Measurements from ENCODE around the gene C16orf86. TPM values are rescaled to one million over a fixed set of nuclear protein-coding genes. Genes with fewer than 3 reads are reported as not detected.

The C16orf86 gene
- total RNA-seq, 1 experiment from 2014 or later, result 0.79 TPM

- ChIA-PET CTCF (interaction anchor here (1.1 to 2.0 kb wide), 4 partner anchors 9 to 142 kb away, joined by 3 to 13 read pairs (median 5); no protein-coding TSS in a partner anchor), RAD21 (ENCODE audit: low non-redundant PET in 1 of 2, low total read pairs in 2 of 2, uncharacterized antibody in 2 of 2, unreplicated experiment in 2 of 2) (no interaction called here), POLR2A (no interaction called here)
- H3K27ac ChIP-seq (ENCODE audit: low read depth, low read length), result peak overlapping the region; percentile 12; the same call in 1 of the 2 replicates
- BruUV-seq (replicated peaks), result no TSS peak
- no peaks in the 10 kb centered on the region for H3K36me3 ChIP-seq (ENCODE audit: control insufficient read depth in 1 of 2, insufficient read depth in 2 of 2, low read length in 2 of 2)
- no peaks in the 10 kb centered on the region for H3K9me2 ChIP-seq (ENCODE audit: insufficient read depth)
- no peaks in the 10 kb centered on the region for H4K20me1 ChIP-seq (ENCODE audit: insufficient read depth)
- H3K27me3 ChIP-seq (ENCODE audit: insufficient read depth, low read length), result no peaks in the 10 kb centered on the region
- H3K9me3 ChIP-seq (ENCODE audit: control insufficient read depth in 1 of 2, insufficient read depth in 1 of 2, low read depth in 1 of 2, low read length in 2 of 2), result no peaks in the 10 kb centered on the region
- DNase-seq (ENCODE audit: low read depth, low spot score), result peak; percentile 15
- intact Hi-C loops (cut with micrococcal nuclease), result loop anchor here (10.0 kb wide), 1 partner anchor 709 kb away; no protein-coding TSS in a partner anchor
- H3K79me2 ChIP-seq (ENCODE audit: insufficient read depth, low read length), result peaks cover 20% of the 10 kb centered on the region; the same call in 1 of the 2 replicates
- no peak overlapping the region for H3K9ac ChIP-seq (ENCODE audit: low read length)
- H3K4me2 ChIP-seq (ENCODE audit: low read length), result no peak overlapping the region
- ATAC-seq, result no peak
- no peak overlapping the region for H3K4me3 ChIP-seq (replicated peaks in 1 of 2; ENCODE audit: low read depth in 1 of 2, low read length in 2 of 2)
- TF ChIP-seq SP1 (IDR thresholded peaks at IDR 0.05; ENCODE audit: low read depth) (no peak), ZBTB33 (IDR thresholded peaks at IDR 0.05; ENCODE audit: extremely low read depth, insufficient replicate concordance, low read length) (no peak), ZFX (IDR thresholded peaks at IDR 0.05) (0 out of 2 replicates have a peak, but pooled peaks have one; percentile 12), JUND (IDR thresholded peaks at IDR 0.05) (no peak), RAD21 (IDR thresholded peaks at IDR 0.05; ENCODE audit: low read depth) (no peak), POLR2AphosphoS5 (IDR thresholded peaks at IDR 0.05; ENCODE audit: low read depth, low read length) (no peak), YY1 (IDR thresholded peaks at IDR 0.05; ENCODE audit: extremely low read depth, insufficient replicate concordance, low read depth, low read length) (no peak), CEBPB (IDR thresholded peaks at IDR 0.05; ENCODE audit: low read depth) (no peak), SRF (IDR thresholded peaks at IDR 0.05; ENCODE audit: low read depth) (no peak), TCF7L2 (IDR thresholded peaks at IDR 0.05; ENCODE audit: borderline replicate concordance, extremely low read depth, insufficient read depth, insufficient read length) (no peak), FOSL1 (IDR thresholded peaks at IDR 0.05; ENCODE audit: low read depth) (no peak), CTCF (IDR thresholded peaks at IDR 0.05 in 2 of 3, conservative IDR thresholded peaks at IDR 0.05 in 1 of 3; ENCODE audit: borderline replicate concordance in 1 of 3, insufficient read depth in 1 of 3, low read depth in 2 of 3, low read length in 2 of 3) (peak in 2 of 3 experiments; percentile 51 to 52; a peak in 4 of 6 replicates)
- TF ChIP-seq, protein P1, sequence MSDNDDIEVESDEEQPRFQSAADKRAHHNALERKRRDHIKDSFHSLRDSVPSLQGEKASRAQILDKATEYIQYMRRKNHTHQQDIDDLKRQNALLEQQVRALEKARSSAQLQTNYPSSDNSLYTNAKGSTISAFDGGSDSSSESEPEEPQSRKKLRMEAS (IDR thresholded peaks at IDR 0.05), result no peak
- TF ChIP-seq, protein P2, sequence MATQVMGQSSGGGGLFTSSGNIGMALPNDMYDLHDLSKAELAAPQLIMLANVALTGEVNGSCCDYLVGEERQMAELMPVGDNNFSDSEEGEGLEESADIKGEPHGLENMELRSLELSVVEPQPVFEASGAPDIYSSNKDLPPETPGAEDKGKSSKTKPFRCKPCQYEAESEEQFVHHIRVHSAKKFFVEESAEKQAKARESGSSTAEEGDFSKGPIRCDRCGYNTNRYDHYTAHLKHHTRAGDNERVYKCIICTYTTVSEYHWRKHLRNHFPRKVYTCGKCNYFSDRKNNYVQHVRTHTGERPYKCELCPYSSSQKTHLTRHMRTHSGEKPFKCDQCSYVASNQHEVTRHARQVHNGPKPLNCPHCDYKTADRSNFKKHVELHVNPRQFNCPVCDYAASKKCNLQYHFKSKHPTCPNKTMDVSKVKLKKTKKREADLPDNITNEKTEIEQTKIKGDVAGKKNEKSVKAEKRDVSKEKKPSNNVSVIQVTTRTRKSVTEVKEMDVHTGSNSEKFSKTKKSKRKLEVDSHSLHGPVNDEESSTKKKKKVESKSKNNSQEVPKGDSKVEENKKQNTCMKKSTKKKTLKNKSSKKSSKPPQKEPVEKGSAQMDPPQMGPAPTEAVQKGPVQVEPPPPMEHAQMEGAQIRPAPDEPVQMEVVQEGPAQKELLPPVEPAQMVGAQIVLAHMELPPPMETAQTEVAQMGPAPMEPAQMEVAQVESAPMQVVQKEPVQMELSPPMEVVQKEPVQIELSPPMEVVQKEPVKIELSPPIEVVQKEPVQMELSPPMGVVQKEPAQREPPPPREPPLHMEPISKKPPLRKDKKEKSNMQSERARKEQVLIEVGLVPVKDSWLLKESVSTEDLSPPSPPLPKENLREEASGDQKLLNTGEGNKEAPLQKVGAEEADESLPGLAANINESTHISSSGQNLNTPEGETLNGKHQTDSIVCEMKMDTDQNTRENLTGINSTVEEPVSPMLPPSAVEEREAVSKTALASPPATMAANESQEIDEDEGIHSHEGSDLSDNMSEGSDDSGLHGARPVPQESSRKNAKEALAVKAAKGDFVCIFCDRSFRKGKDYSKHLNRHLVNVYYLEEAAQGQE (IDR thresholded peaks at IDR 0.05; ENCODE audit: low read depth), result no peak
- peaks cover 9 to 55% of the 10 kb centered on the region in 2 experiments; a peak in 3 of 4 replicates for H3K4me1 ChIP-seq (ENCODE audit: control insufficient read depth in 1 of 2, insufficient read depth in 2 of 2, low read length in 2 of 2)
- H2AFZ ChIP-seq (ENCODE audit: low read depth, low read length, poor library complexity, severe bottlenecking), result no peak overlapping the region
These were observed 3.3 kb upstream of the C16orf86 start for GRCh38 chr16:67663151-67663876.

Measured in HCT116 (cell line).